Measurements from ENCODE around the gene LYPD6. TPM values are rescaled to one million over a fixed set of nuclear protein-coding genes. Genes with fewer than 3 reads are reported as not detected.

The LYPD6 gene
- total RNA-seq, 1 donor from 2014 or later: 0.26 TPM

DNA sequence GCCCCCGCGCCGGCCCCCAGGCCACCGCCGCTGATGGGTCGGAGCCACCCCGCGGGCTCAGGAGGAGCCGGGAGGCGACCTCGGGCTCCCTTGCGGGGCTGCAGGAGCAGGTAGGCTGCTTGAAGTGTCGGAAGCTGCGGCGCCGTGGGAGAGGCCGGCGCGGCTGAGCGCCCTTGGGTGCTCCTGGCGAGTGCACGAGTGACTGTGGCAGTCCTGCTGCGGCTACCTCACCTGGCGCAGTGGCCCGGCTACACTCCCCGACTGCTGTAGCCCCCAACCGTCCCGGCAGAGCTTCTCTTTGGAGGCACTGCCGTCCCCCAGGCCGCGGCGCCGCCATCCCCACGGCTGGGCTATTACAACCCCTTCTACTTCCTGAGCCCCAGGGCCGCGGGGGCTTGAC lies 10.0 kb upstream of the LYPD6 start:
- TF ChIP-seq, protein P1, sequence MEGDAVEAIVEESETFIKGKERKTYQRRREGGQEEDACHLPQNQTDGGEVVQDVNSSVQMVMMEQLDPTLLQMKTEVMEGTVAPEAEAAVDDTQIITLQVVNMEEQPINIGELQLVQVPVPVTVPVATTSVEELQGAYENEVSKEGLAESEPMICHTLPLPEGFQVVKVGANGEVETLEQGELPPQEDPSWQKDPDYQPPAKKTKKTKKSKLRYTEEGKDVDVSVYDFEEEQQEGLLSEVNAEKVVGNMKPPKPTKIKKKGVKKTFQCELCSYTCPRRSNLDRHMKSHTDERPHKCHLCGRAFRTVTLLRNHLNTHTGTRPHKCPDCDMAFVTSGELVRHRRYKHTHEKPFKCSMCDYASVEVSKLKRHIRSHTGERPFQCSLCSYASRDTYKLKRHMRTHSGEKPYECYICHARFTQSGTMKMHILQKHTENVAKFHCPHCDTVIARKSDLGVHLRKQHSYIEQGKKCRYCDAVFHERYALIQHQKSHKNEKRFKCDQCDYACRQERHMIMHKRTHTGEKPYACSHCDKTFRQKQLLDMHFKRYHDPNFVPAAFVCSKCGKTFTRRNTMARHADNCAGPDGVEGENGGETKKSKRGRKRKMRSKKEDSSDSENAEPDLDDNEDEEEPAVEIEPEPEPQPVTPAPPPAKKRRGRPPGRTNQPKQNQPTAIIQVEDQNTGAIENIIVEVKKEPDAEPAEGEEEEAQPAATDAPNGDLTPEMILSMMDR (IDR thresholded peaks at IDR 0.05; ENCODE audit: insufficient read depth, low read length, severe bottlenecking): no peak
- H3K4me3 ChIP-seq (ENCODE audit: low read depth, low read length): no peak overlapping the region
- no peaks in the 10 kb centered on the region for H3K36me3 ChIP-seq (ENCODE audit: control insufficient read depth, insufficient read depth, low read length)
- FAIRE-seq (no peak), DNase-seq (ENCODE audit: low read depth) (no peak)
- no peaks in the 10 kb centered on the region for H3K27me3 ChIP-seq (ENCODE audit: control insufficient read depth, insufficient read depth, low read length)

DNA sequence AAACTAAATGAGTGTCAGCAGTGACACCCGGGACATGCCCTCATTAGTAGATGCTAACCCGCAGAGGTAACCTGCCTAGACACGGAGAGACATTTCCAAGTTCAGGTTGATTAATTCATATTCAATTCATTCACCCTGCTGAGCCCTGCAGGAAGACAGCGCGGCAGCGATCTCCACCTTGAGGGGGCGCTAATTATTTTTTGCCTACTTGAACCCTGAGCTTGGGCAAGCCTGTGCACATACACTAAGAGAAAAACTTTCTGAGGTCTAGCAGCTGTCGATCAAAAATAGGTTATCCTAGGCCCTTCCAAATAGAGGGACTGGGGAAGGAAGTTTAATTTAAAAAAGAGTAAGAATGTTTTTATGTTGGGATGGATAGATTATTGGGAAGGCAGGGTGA lies 1.3 kb upstream of the LYPD6 start:
- TF ChIP-seq, protein P1 (IDR thresholded peaks at IDR 0.05; ENCODE audit: insufficient read depth, low read length, severe bottlenecking): peak; percentile 36
- Histone ChIP-seq H3K27me3 (ENCODE audit: control insufficient read depth, insufficient read depth, low read length) (peaks cover 3% of the 10 kb centered on the region), H3K4me3 (ENCODE audit: low read depth, low read length) (no peak overlapping the region), H3K36me3 (ENCODE audit: control insufficient read depth, insufficient read depth, low read length) (no peaks in the 10 kb centered on the region)
- FAIRE-seq (no peak), DNase-seq (ENCODE audit: low read depth) (no peak)

DNA sequence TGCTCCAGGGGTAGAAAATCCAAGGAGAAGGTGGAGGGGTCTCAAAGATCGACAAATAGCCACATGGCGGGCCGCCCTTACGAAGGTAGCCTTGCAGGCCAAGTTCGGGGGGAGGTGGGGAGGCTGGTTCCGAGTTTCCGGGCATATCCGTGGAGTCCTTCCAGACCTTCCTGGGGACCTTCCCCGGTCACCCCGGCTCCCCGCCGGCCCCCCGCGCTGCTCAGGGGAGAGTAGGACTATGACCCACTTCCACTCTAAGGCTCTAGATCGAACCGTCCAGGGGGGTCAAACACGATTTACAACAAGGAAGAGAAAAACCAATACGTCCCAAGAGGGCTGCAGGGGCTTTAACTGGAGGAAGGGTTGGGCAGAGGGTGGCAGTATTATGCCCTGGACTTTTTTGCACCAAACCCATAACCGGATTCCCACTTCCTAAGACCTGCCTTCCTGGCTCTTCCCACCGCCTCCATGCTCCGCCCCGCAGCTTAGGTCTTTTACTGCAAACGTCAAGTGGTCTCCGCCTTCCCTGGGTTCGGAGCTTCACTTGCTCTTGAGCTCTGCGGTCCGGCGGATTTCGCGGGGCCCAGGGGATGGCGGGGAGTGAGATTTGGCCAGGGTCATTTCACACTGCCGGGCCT lies 779 bp upstream of the LYPD6 start:
- H3K36me3 ChIP-seq (ENCODE audit: control insufficient read depth, insufficient read depth, low read length): no peaks in the 10 kb centered on the region
- FAIRE-seq (no peak), DNase-seq (ENCODE audit: low read depth) (peak; percentile 54)
- peak overlapping the region; percentile 56 for H3K4me3 ChIP-seq (ENCODE audit: low read depth, low read length)
- peaks cover 3% of the 10 kb centered on the region for H3K27me3 ChIP-seq (ENCODE audit: control insufficient read depth, insufficient read depth, low read length)
- TF ChIP-seq, protein P1 (IDR thresholded peaks at IDR 0.05; ENCODE audit: insufficient read depth, low read length, severe bottlenecking): no peak

DNA sequence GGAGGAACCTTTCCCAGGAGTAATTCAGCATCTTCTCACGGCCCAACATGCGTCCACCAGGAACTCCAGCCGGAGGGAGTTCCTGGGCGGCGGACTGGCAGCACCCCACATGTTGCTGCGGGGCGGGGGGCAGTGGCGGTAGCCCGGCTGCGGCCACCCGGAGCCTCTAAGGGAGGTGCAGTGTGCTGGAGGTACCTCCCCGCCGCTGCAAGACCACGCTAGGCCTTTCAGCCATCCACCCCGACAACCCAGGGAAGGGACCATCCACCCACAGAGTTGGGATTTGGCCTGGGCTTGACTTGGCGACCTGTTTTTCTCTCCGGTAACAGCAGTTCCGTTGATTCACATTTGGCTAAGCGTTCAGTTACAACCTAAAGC lies 625 bp downstream of the LYPD6 start:
- Histone ChIP-seq H3K4me3 (ENCODE audit: low read depth, low read length) (peak overlapping the region; percentile 56), H3K27me3 (ENCODE audit: control insufficient read depth, insufficient read depth, low read length) (peaks cover 3% of the 10 kb centered on the region), H3K36me3 (ENCODE audit: control insufficient read depth, insufficient read depth, low read length) (no peaks in the 10 kb centered on the region)
- FAIRE-seq: no peak
- TF ChIP-seq, protein P1 (IDR thresholded peaks at IDR 0.05; ENCODE audit: insufficient read depth, low read length, severe bottlenecking): no peak
- no peak for DNase-seq (ENCODE audit: low read depth)

DNA sequence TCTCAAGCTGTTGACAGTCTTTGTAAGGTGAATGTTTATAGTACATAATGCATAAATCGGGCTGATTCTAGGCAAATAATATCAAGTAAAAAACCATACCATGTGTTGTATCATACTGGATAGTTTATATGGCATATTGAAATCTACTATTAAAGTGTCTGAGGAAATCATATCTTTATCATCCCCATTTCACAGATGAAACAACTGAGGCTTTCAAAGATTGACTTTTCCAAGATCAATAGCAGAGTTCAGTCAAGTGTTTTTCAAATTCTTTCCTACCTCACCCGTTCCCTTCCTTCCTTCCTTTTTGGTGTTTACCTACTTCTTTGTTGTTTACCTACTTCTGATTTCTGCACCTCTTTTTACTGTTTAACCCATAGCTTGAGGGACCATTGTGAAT lies 2.0 kb downstream of the LYPD6 start:
- Histone ChIP-seq H3K4me3 (ENCODE audit: low read depth, low read length) (no peak overlapping the region), H3K27me3 (ENCODE audit: control insufficient read depth, insufficient read depth, low read length) (peaks cover 3% of the 10 kb centered on the region), H3K36me3 (ENCODE audit: control insufficient read depth, insufficient read depth, low read length) (no peaks in the 10 kb centered on the region)
- DNase-seq (ENCODE audit: low read depth) (no peak), FAIRE-seq (no peak)
- TF ChIP-seq, protein P1 (IDR thresholded peaks at IDR 0.05; ENCODE audit: insufficient read depth, low read length, severe bottlenecking): no peak

DNA sequence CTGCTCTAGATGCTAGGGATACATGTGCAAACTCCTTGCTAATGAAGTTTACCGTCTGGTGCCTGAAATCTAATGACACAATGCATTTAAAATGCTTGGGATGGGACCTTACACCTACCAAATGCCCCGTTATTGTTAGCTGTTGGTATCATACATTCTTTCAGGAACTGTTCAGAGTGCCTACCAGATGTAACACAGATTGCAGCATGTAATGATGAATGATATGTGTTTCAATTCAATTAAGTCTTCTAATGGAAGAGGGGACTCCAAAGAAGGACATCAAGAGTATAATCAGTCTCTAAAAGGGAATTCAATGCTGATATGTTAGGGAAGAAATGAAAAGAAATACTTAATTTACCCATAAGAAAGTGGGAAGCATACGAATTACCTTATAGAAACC lies 3.2 kb downstream of the LYPD6 start:
- Histone ChIP-seq H3K36me3 (ENCODE audit: control insufficient read depth, insufficient read depth, low read length) (no peaks in the 10 kb centered on the region), H3K27me3 (ENCODE audit: control insufficient read depth, insufficient read depth, low read length) (peaks cover 3% of the 10 kb centered on the region), H3K4me3 (ENCODE audit: low read depth, low read length) (no peak overlapping the region)
- TF ChIP-seq, protein P1 (IDR thresholded peaks at IDR 0.05; ENCODE audit: insufficient read depth, low read length, severe bottlenecking): no peak
- FAIRE-seq: no peak
- no peak for DNase-seq (ENCODE audit: low read depth)
